Left ventricle myocardium inferior (tissue), 1 donor: ENCODE results near the gene IL16. TPM values are rescaled to one million over a fixed set of nuclear protein-coding genes. Genes with fewer than 3 reads are reported as not detected.
A peak's percentile ranks its signal among the peaks of the same experiment; 100 is the strongest.

Experiments used
- DNase-seq: peaks from one replicate; pipeline ENCODE4 v3.0.0-alpha.2; 2020
- H3K27ac ChIP-seq: fragments of 200-600 bp; replicated peaks from 2 replicates; pipeline ENCODE4 v1.8.0; 2021
- H3K27me3 ChIP-seq: fragments of 200-600 bp; 2 replicates; pipeline ENCODE4 v1.8.0; 2021; ENCODE audit warnings: low read depth
- H3K36me3 ChIP-seq: fragments of 200-600 bp; 2 replicates; pipeline ENCODE4 v1.8.0; 2021
- H3K4me1 ChIP-seq: fragments of 200-600 bp; 2 replicates; pipeline ENCODE4 v1.8.0; 2021
- H3K4me3 ChIP-seq: fragments of 200-600 bp; 2 replicates; pipeline ENCODE4 v1.8.0; 2021; ENCODE audit warnings: mild to moderate bottlenecking, moderate library complexity
- H3K9me3 ChIP-seq: fragments of 200-600 bp; replicated peaks from 2 replicates; pipeline ENCODE4 v1.8.0; 2021
- CTCF ChIP-seq: fragments of 200-600 bp; IDR thresholded peaks from 2 replicates; pipeline ENCODE4 v1.8.0; 2021; ENCODE audit warnings: antibody characterized with exemption, mild to moderate bottlenecking, borderline replicate concordance
- intact Hi-C: fragments of 100-400 bp; cut with micrococcal nuclease; formaldehyde crosslinking; loops from one replicate; pipeline ENCODE4 v1.11.0; 2022
- total RNA-seq: library from RNA; stranded (reverse); fragmentation: NEBNext Ultra II Directional; extraction: Animal tissue kit (Norgen Biotek cat#: 25700); gene quantifications from one replicate; pipeline ENCODE4 v1.2.1, GENCODE V29; 2021
- donor health status: DM: no; HTN: yes; CAD: no; lungs with severe emphysema.

IL16 gene
- total RNA-seq, 1 donor from 2014 or later: 3.8 TPM

DNA sequence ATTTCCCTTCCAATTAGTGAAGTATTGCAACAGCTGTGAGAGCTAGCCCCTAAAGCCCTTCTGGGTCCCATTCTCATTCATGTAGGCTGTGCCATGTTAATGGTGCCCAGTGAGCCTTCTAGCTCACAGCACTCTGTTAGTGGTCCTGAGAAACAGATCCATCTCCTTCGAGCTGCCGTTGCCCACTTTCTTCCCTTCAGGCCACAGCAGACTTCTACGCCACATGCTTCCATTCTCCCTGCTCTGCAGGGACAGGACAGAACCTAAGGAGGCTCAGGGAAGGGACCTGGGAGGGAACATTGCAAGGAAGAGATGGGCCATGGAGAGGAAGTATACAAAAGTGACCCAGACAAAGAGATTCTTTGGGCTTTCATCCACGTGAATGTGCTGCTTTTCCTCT lies 139.0 kb downstream of the IL16 start:
- intact Hi-C loops: loop anchor here (10.0 kb wide), 1 partner anchor 61 kb away; no protein-coding TSS in a partner anchor
- TF ChIP-seq CTCF: no peak

GRCh38 chr15:81336568-81336967 lies 139.9 kb downstream of the IL16 start:
- no peaks in the 10 kb centered on the region for H3K27me3 ChIP-seq
- peak; percentile 31 for TF ChIP-seq CTCF
- no peak for DNase-seq
- H3K4me1 ChIP-seq: peaks cover 25% of the 10 kb centered on the region
- no peaks in the 10 kb centered on the region for H3K36me3 ChIP-seq
- H3K4me3 ChIP-seq: no peak overlapping the region
- intact Hi-C loops: loop anchor here (10.0 kb wide), 1 partner anchor 62 kb away; no protein-coding TSS in a partner anchor
- no peaks in the 10 kb centered on the region for H3K9me3 ChIP-seq
- H3K27ac ChIP-seq: no peak overlapping the region

More for the DNA sequence above, 139.0 kb downstream of the IL16 start:
- Histone ChIP-seq H3K4me1 (peaks cover 25% of the 10 kb centered on the region), H3K4me3 (no peak overlapping the region), H3K27me3 (no peaks in the 10 kb centered on the region), H3K36me3 (no peaks in the 10 kb centered on the region), H3K27ac (peak overlapping the region; percentile 24), H3K9me3 (no peaks in the 10 kb centered on the region)
- no peak for DNase-seq

- Histone ChIP-seq H3K9me3 (no peaks in the 10 kb centered on the region), H3K4me3 (no peak overlapping the region), H3K36me3 (no peaks in the 10 kb centered on the region), H3K27ac (peak overlapping the region; percentile 74), H3K27me3 (no peaks in the 10 kb centered on the region), H3K4me1 (peaks cover 25% of the 10 kb centered on the region)
- DNase-seq: no peak
- intact Hi-C loops: loop anchor here (10.0 kb wide), 1 partner anchor 62 kb away; no protein-coding TSS in a partner anchor
- no peak for TF ChIP-seq CTCF
Measured at GRCh38 chr15:81337241-81337640, 140.6 kb downstream of the IL16 start.

DNA sequence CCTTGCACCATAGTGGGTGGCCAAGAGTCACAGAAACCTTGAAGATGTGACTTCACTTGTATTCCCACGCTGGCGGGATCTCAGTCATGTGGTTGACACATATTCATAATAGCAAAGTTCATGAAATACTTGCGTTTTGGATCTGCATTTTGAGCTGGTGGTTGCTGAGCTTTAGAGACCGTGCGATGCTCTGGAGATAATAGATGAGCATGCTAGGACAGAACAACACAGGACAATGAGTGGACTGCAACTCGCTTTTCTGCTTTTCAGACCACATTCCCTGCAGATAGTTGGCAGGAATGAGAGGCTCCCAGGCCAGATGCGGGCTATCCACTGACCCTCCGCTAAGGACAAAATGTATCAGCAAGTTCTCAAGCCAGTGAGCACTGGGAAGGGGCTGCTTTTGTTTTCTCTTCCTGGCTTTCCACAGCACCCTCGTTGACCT lies 141.1 kb downstream of the IL16 start:
- TF ChIP-seq CTCF: no peak
- H3K27ac ChIP-seq: peak overlapping the region; percentile 74

DNA sequence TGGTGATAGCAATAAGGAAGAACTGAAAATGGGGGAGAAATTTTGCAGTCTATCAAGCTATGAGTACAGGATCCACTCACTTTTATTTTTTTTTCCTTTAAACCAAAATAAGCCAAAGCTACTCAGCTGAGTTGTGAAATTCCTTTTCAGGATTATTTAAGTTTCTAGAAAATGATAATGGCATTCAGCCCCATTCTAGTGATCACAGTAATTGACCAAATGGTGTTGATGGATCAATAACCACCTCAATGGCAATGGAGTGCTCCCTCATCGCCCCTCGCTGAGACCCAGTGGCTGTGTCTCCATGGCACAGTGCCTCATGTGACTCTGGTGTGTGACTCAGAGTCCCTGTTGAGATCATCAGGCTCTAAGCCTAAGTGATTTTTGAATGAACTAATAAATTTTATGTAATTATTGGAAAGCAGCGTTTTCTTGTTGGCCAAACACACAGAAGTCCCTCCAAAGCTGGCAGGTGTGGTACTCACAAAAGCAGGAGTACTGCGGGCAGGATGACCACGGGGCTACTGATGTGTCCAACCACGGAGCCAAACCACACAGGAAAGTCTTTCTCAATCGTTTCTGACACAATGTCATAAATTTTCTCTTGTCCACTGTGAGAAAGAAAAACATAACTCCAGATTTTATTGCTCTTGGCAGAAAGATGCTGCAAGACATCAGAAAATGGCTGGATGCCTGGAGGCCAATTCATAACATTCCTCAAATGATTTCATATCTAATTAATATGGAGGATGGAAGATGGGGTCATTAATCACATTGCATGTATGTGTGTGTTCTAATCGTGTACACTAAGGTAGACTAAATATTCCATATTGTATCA lies 141.7 kb downstream of the IL16 start:
- TF ChIP-seq CTCF: no peak
- Histone ChIP-seq H3K4me1 (peaks cover 25% of the 10 kb centered on the region), H3K27ac (peak overlapping the region; percentile 74), H3K4me3 (no peak overlapping the region), H3K27me3 (no peaks in the 10 kb centered on the region), H3K36me3 (no peaks in the 10 kb centered on the region), H3K9me3 (no peaks in the 10 kb centered on the region)
- intact Hi-C loops: loop anchor here (10.0 kb wide), 1 partner anchor 64 kb away; no protein-coding TSS in a partner anchor
- DNase-seq: peak; percentile 47

More for the DNA sequence above, 141.1 kb downstream of the IL16 start:
- H3K4me1 ChIP-seq: peaks cover 25% of the 10 kb centered on the region
- H3K4me3 ChIP-seq: no peak overlapping the region
- no peaks in the 10 kb centered on the region for H3K9me3 ChIP-seq
- intact Hi-C loops: loop anchor here (10.0 kb wide), 1 partner anchor 63 kb away; no protein-coding TSS in a partner anchor
- H3K36me3 ChIP-seq: no peaks in the 10 kb centered on the region
- no peaks in the 10 kb centered on the region for H3K27me3 ChIP-seq
- DNase-seq: no peak
